ENCODE data around the gene LAD1. TPM values are rescaled to one million over a fixed set of nuclear protein-coding genes. Genes with fewer than 3 reads are reported as not detected.

The LAD1 gene
- polyA plus RNA-seq, 3 donors = not detected

GRCh38 chr1:201356236-201356635, 42.9 kb downstream of the LAD1 start:
- H3K9me3 Mint-ChIP-seq = no peaks in the 10 kb centered on the region

GRCh38 chr1:201355471-201355870, 43.7 kb downstream of the LAD1 start:
- H3K4me3 ChIP-seq (replicated peaks in 1 of 3; ENCODE audit: low read depth in 2 of 3, low read length in 3 of 3) = no peak overlapping the region
- Mint-ChIP-seq H3K27ac (no peak overlapping the region), H3K27me3 (ENCODE audit: low read depth in 3 of 3) (peaks cover 4 to 10% (median 8%) of the 10 kb centered on the region in 3 donors), H3K36me3 (no peaks in the 10 kb centered on the region), H3K4me3 (no peak overlapping the region), H3K4me1 (no peaks in the 10 kb centered on the region), H3K9me3 (no peaks in the 10 kb centered on the region)
- H3K4me1 ChIP-seq (ENCODE audit: control insufficient read depth in 1 of 2, insufficient read depth in 2 of 2, low read length in 2 of 2) = no peaks in the 10 kb centered on the region
- no peaks in the 10 kb centered on the region for H3K79me2 ChIP-seq (ENCODE audit: insufficient read depth, low read length)
- H3K9me3 ChIP-seq (replicated peaks in 1 of 2; ENCODE audit: control insufficient read depth in 1 of 2, insufficient read depth in 1 of 2, low read length in 2 of 2) = no peaks in the 10 kb centered on the region
- no peak for TF ChIP-seq CTCF (IDR thresholded peaks at IDR 0.05)
- H3K9ac ChIP-seq (ENCODE audit: insufficient read depth, low read length, poor library complexity, severe bottlenecking) = no peak overlapping the region
- intact Hi-C loops (cut with micrococcal nuclease) = no loop called here
- no peaks in the 10 kb centered on the region for H3K36me3 ChIP-seq (replicated peaks in 1 of 2; ENCODE audit: control insufficient read depth in 1 of 2, insufficient read depth in 2 of 2, low read length in 2 of 2)
- no peak overlapping the region for H3K27ac ChIP-seq (ENCODE audit: low read depth in 1 of 2, low read length in 2 of 2)
- H2AFZ ChIP-seq (ENCODE audit: insufficient read depth, low read depth, low read length, poor library complexity, severe bottlenecking) = no peak overlapping the region
- WGBS (ENCODE audit: insufficient coverage) = 93% methylated on average over 5 of the region's 7 CpGs
- no peak overlapping the region for H3K4me2 ChIP-seq (replicated peaks; ENCODE audit: extremely low read depth, low read length, poor library complexity, severe bottlenecking)
- no peaks in the 10 kb centered on the region for H4K20me1 ChIP-seq (ENCODE audit: insufficient read depth, low read length)
- H3K27me3 ChIP-seq (ENCODE audit: control insufficient read depth in 2 of 2, insufficient read depth in 2 of 2, low read length in 2 of 2) = no peaks in the 10 kb centered on the region
- DNase-seq = no peak

More at GRCh38 chr1:201356236-201356635, 42.9 kb downstream of the LAD1 start:
- H3K4me3 Mint-ChIP-seq = no peak overlapping the region
- WGBS (ENCODE audit: insufficient coverage) = 97% methylated on average over 3 of the region's 5 CpGs
- Histone ChIP-seq H4K20me1 (ENCODE audit: insufficient read depth, low read length) (no peaks in the 10 kb centered on the region), H2AFZ (ENCODE audit: insufficient read depth, low read depth, low read length, poor library complexity, severe bottlenecking) (no peak overlapping the region), H3K79me2 (ENCODE audit: insufficient read depth, low read length) (no peaks in the 10 kb centered on the region), H3K27ac (ENCODE audit: low read depth in 1 of 2, low read length in 2 of 2) (no peak overlapping the region), H3K9ac (ENCODE audit: insufficient read depth, low read length, poor library complexity, severe bottlenecking) (no peak overlapping the region), H3K4me3 (replicated peaks in 1 of 3; ENCODE audit: low read depth in 2 of 3, low read length in 3 of 3) (no peak overlapping the region), H3K27me3 (ENCODE audit: control insufficient read depth in 2 of 2, insufficient read depth in 2 of 2, low read length in 2 of 2) (no peaks in the 10 kb centered on the region), H3K36me3 (replicated peaks in 1 of 2; ENCODE audit: control insufficient read depth in 1 of 2, insufficient read depth in 2 of 2, low read length in 2 of 2) (no peaks in the 10 kb centered on the region), H3K9me3 (replicated peaks in 1 of 2; ENCODE audit: control insufficient read depth in 1 of 2, insufficient read depth in 1 of 2, low read length in 2 of 2) (no peaks in the 10 kb centered on the region), H3K4me2 (replicated peaks; ENCODE audit: extremely low read depth, low read length, poor library complexity, severe bottlenecking) (no peak overlapping the region), H3K4me1 (ENCODE audit: control insufficient read depth in 1 of 2, insufficient read depth in 2 of 2, low read length in 2 of 2) (no peaks in the 10 kb centered on the region)
- H3K4me1 Mint-ChIP-seq = no peaks in the 10 kb centered on the region
- no peak overlapping the region for H3K27ac Mint-ChIP-seq
- intact Hi-C loops (cut with micrococcal nuclease) = no loop called here
- H3K36me3 Mint-ChIP-seq = no peaks in the 10 kb centered on the region
- DNase-seq = no peak
- no peak for TF ChIP-seq CTCF (IDR thresholded peaks at IDR 0.05)
- peaks cover 2 to 12% (median 8%) of the 10 kb centered on the region in 3 donors for H3K27me3 Mint-ChIP-seq (ENCODE audit: low read depth in 3 of 3)

All from CD14-positive monocyte (primary cell).